GM19438 (cell line): Measurements from ENCODE around the gene LAMA5.
A peak's percentile ranks its signal among the peaks of the same experiment; 100 is the strongest.

ENCODE experiments used
- ATAC-seq: cut with Tn5 transposase; IDR thresholded peaks from one replicate; pipeline ENCODE4 v1.9.1; 2021; ENCODE audit warnings: low read depth; ENCODE audit not compliant: unreplicated experiment

LAMA5 gene

DNA sequence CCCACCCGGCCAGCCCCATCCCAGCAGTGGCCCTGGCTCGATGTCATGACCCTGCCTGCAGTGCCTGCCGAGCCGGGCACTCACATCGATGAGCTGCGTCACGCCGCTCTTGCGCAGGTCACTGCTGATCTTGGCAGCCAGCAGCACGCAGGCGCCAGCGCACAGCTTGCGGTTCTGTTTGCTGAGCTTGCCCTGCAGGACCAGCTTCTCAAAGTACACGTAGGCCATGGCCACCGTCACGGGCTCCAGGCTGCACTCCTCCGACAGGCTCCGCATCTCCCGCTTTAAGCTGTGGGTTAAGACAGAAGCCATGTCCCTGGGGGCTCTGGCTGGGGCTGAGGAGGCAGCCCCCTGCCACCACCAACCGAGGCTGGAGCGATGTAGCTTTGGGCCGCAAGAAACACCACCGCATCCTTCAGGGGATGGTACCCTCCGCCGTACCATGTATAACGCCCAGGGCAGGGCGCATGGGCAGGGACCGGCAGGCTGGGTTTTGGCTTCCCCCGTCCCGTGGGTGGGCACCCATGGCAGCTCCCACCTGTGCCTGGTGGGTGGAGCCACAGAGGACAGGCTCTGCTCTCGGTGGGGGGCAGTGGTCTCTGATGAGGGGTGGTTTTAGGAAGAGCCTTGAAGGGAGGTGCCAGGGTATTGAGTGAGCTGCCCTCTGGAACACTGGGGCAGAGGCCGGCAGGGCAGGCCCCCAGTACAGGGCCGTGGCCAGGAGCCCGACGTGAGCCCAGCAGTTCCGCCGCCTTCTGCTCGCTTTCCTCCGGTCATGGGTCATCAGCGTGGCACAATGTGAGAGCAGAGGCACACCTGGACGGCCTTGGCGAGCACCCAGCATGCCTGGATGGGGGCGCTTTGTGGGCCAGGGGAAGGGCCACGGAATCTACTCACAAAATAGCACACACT, 24.3 kb upstream of the LAMA5 start:
- no peak for ATAC-seq

GRCh38 chr20:62390317-62391164, 23.4 kb upstream of the LAMA5 start:
- no peak for ATAC-seq

GRCh38 chr20:62389601-62390087, 22.5 kb upstream of the LAMA5 start:
- ATAC-seq = no peak

- ATAC-seq = no peak
These were observed 21.9 kb upstream of the LAMA5 start for GRCh38 chr20:62388839-62389600.

- no peak for ATAC-seq
These were observed 21.0 kb upstream of the LAMA5 start for GRCh38 chr20:62387933-62388635.

DNA sequence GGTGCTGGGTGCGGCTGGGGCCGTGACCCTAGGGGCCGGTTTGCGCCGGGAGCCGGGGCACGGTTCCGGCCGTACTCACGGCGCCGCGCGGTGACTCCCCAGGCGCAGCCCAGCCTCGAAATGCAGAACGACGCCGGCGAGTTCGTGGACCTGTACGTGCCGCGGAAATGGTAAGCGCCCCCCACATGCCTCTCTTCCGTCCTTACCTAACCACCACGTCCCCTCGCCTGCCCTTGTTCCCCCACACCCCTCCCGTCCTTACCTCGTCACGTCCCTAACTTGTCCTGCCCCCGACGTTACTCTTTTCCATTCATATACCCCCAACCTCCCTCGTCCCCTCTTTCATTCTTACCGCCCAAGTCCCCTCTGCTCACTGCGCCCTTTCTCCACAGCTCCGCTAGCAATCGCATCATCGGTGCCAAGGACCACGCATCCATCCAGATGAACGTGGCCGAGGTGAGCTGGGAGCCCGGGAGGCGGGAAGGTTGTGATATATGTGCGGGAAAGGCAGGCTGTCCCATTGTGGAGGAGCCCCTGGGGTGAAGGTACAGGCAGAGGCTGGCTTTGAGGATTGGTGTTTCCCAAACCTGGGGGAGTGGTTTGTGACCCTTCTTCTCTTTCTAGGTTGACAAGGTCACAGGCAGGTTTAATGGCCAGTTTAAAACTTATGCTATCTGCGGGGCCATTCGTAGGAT, 20.3 kb upstream of the LAMA5 start:
- ATAC-seq = peak; percentile 7

GRCh38 chr20:62386383-62387218, 19.5 kb upstream of the LAMA5 start, which contains the start of gene RPS21:
Gene RPS21, plus strand, starts transcription at chr20:62387103. Its CDS starts 236 bp downstream, at chr20:62387339.
- ATAC-seq = peak; percentile 81

DNA sequence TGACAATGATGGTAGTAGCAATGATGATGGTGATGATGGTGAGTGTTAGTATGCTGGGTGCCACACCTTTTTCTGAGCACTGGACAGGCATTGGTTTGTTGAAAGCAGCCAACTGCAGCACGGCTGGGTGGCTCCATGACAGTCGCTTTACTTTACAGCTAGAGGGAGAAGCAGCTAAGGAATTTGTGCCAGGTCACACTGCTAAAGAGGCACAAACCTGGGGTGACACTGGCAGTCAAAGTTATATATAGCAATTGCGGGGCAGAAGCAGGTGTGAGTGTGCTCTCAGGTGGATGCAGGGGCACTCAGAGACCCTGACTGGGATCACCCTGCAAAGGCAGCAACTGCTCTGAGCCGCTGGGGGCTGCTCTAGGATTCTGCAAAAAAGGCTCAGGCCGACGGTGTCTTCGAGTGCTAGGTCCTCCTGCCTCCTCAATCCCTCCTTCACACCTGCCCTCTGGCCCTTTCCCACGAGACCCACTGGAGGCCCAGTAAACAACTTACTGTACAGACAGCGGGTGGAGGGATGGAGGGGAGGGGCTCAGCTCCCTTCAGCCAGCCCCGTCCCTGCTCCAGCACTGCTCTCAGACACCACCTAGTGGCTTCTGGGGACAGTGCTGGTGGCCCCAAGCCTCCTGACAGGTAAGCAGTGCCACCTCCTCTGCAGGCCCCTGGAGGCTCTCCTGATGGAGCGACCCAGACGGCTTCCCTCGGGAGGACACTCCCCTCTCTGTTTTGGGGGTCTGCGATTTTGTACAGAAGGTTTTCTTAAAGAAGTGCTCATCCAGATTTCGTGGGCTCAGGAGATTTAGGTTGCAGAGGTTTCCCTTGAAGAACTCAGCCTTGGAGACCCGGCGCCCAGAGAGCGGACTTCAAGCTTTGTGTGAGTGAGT, 15.4 kb upstream of the LAMA5 start:
- ATAC-seq = no peak

DNA sequence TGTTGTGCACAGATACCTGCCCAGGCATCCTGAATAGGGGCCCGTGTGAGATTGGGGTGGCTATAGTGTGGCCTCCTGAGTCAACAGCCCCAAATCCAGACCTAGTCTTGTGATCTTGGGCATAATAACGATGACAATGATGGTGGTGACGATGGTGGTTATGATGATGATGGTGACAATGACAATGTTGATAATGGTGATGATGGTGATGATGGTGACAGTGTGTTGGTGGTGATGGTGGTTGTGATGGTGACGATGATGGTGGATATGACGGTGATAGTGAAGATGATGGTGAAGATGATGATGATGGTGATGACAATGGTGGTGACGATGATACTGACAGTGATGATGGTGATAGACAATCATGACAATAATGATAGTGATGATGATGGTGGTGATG, 14.7 kb upstream of the LAMA5 start:
- no peak for ATAC-seq

- no peak for ATAC-seq
These were observed 14.2 kb upstream of the LAMA5 start for GRCh38 chr20:62381202-62381797.

GRCh38 chr20:62378215-62378614, 11.1 kb upstream of the LAMA5 start:
- no peak for ATAC-seq

DNA sequence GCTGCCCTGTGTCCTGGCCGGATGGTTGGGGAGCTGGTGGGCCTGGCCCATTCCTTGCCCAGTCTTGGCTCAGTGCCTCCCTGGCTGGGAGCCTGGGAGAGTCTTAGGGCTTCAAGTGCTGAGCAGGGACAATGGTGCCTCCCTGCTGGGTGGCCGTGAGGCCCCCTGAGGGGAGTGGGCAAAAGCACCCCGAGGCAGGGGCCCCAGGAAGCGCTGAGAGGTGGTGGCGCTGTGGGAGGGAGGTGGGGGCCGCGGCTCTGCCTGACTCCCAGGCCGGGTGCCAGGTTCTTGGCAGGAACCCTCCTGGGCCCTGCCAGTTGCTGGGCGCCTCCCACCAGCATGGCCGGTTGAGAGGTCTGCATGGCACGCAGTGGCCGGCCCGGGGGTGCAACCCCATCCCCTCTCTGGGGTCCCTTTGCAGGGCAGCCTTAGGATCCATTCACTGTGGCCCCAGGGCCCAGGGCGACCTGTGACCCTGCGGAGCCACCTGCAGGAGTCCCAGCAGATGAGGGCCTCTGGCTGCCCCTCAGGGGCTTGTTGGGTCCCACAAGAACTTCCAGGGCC, 10.6 kb upstream of the LAMA5 start:
- ATAC-seq = no peak

DNA sequence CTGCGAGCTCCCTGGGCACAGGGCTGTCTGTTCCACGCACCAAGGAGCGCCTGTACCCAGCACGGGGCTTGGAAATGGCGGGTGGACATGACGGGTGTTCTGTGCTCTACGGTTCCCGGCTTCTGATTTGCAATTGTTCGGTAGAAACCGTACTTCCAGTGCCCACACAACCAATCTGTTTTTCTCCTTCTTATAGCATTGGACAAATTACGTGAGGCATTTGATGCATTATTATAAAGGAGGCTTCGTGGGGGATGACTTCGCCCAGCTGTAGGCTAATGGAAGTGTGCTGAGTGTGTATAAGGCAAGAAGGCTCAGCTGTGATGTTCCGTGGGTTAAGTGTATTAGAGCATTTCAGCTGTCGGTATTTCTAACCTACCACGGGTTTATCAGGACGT, 10.0 kb upstream of the LAMA5 start:
- ATAC-seq = no peak

DNA sequence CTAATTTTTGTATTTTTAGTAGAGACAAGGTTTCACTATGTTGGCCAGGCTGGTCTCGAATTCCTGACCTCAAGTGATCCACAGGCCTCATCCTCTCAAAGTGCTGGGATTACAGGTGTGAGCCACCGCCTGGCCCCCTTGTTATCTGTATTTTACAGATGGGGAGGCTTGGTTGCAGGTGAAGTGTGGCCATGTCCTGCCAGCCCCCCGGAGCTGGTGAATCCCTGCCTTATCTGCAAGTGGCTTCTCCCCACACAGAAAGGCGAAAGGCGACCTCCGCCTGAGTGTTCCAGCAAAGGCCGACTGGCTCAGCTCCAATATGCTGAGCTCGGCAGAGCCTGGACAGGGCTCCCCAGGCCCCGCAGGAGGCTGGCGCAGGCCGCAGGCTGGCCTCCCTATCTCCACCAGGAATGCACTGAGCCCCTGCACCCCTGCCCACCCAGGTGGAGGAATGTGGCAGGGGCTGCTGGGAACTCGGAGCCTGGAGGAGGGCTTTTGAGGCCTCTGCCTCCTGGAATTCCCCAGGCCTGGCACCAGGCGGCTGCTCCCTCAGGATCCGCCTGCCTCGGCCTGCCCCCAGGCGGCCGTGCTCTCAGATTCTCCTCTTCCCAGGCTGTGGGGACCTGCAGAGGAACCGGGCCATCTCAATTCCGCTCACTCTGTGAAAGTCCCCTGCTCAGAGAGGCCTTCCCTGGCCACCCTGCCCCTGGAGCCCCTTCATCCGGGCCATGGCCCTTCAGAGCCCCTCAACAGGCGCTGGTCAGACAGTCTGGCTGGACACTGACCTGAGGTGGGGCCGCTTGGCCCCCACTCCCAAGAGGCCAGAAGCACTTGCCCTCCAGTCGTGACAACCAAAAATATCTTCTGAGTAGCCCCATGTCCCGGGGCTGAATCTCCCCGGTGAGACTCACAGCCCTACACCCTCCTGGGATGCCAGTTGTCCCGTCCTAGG, 9.3 kb upstream of the LAMA5 start:
- no peak for ATAC-seq

- no peak for ATAC-seq
These were observed 7.4 kb upstream of the LAMA5 start for GRCh38 chr20:62374331-62375152.
